ENCODE data around the gene EHF.

GRCh38 chr11:34599406-34599945 is 21.4 kb upstream of the EHF start:
- TF ChIP-seq EZH2 (IDR thresholded peaks at IDR 0.05) = no peak
- TF ChIP-seq POLR2AphosphoS5 (IDR thresholded peaks at IDR 0.05; ENCODE audit: borderline replicate concordance, low read depth, low read length) = no peak
- TF ChIP-seq FOXP2 (optimal IDR thresholded peaks at IDR 0.05; ENCODE audit: control extremely low read depth, extremely low read length, insufficient read depth) = no peak

Data from SK-N-MC (cell line).